A673 (cell line): ENCODE measurements around the gene DUSP14.

Experiments used
- CTCF ChIP-seq: fragments of 300-800, 200-600 bp; sonication (generic); conservative IDR thresholded peaks from 2 replicates; pipeline ENCODE4 v1.5.1; 2017; ENCODE audit warnings: low read depth, mild to moderate bottlenecking, antibody characterized with exemption, low read length, moderate library complexity, mixed read lengths
- EZH2 ChIP-seq: fragments of 200-600 bp; sonication (generic); IDR thresholded peaks from 2 replicates; pipeline ENCODE4 v1.6.1; 2017; ENCODE audit warnings: borderline replicate concordance, low read depth, mild to moderate bottlenecking, mixed read lengths, antibody characterized with exemption, low read length; ENCODE audit not compliant: poor library complexity, severe bottlenecking

DNA sequence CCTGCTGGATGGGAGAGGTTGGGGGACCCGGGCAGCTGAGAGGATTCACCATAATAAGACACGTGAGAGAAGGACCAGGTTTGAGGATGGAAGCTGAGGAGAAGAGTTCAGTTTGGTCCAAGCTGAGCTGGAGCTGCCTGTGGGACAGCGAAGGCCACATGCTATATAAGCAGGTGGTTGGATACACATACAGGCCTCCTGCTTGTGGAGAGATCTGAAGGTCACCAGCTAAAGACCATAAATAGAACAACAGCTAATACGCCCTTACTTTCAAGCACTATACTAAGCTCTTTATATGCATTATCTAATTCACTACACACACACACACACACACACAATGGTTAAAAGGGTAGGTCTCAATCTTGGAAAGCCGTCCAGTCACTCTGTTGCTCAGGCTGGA lies 32.1 kb downstream of the DUSP14 start:
- TF ChIP-seq CTCF (no peak), EZH2 (no peak)
